ENCODE results near the gene MYCT1. TPM values are rescaled to one million over a fixed set of nuclear protein-coding genes. Genes with fewer than 3 reads are reported as not detected.

MYCT1 gene
- total and polyA plus RNA-seq, 2 experiments from 2014 or later: 0.11 TPM; not detected in 1

GRCh38 chr6:152695372-152696045 is 2.2 kb upstream of the MYCT1 start:
- no peaks in the 10 kb centered on the region for H3F3A ChIP-seq (ENCODE audit: insufficient read depth)
- peak overlapping the region; percentile 23 for H3K4me2 ChIP-seq (ENCODE audit: unreplicated experiment)
- WGBS, 2 experiments (ENCODE audit: low coverage in 1 of 2, low lambda C conversion rate in 2 of 2, missing lambda C conversion rate in 2 of 2): 80 to 90% methylated on average over 3 of the region's 3 CpGs
- H4K20me1 ChIP-seq (ENCODE audit: insufficient read depth): no peaks in the 10 kb centered on the region
- H3K9ac ChIP-seq: no peak overlapping the region
- no peak overlapping the region for H2AFZ ChIP-seq
- TF ChIP-seq EZH2phosphoT487 (IDR thresholded peaks at IDR 0.05; ENCODE audit: insufficient read depth, low read depth) (no peak), EZH2 (IDR thresholded peaks at IDR 0.05; ENCODE audit: insufficient read depth, poor library complexity, severe bottlenecking) (no peak)
- no peak for DNase-seq
- H3K9me3 ChIP-seq (ENCODE audit: low read depth): no peaks in the 10 kb centered on the region
- H3K36me3 ChIP-seq (ENCODE audit: low read depth): no peaks in the 10 kb centered on the region
- peaks cover 21% of the 10 kb centered on the region for H3K4me1 ChIP-seq (ENCODE audit: insufficient read depth)
- H3K27me3 ChIP-seq (replicated peaks; ENCODE audit: insufficient read depth): no peaks in the 10 kb centered on the region
- H3K4me3 ChIP-seq: no peak overlapping the region
- H3K9me2 ChIP-seq (ENCODE audit: insufficient read depth): no peaks in the 10 kb centered on the region
- in situ Hi-C loops (cut with MboI): no loop called here
- no peaks in the 10 kb centered on the region for H3K79me2 ChIP-seq (ENCODE audit: insufficient read depth)
- no peak overlapping the region for H3K27ac ChIP-seq

- Histone ChIP-seq H3K79me2 (ENCODE audit: insufficient read depth) (no peaks in the 10 kb centered on the region), H3K36me3 (ENCODE audit: low read depth) (no peaks in the 10 kb centered on the region), H3K9me2 (ENCODE audit: insufficient read depth) (no peaks in the 10 kb centered on the region), H3K4me1 (ENCODE audit: insufficient read depth) (peaks cover 21% of the 10 kb centered on the region), H3K9ac (no peak overlapping the region), H3K4me2 (ENCODE audit: unreplicated experiment) (peak overlapping the region; percentile 23), H3K9me3 (ENCODE audit: low read depth) (no peaks in the 10 kb centered on the region), H3F3A (ENCODE audit: insufficient read depth) (no peaks in the 10 kb centered on the region), H4K20me1 (ENCODE audit: insufficient read depth) (no peaks in the 10 kb centered on the region), H3K27ac (peak overlapping the region; percentile 72), H3K4me3 (no peak overlapping the region), H3K27me3 (replicated peaks; ENCODE audit: insufficient read depth) (no peaks in the 10 kb centered on the region), H2AFZ (no peak overlapping the region)
- WGBS, 2 experiments (ENCODE audit: low coverage in 1 of 2, low lambda C conversion rate in 2 of 2, missing lambda C conversion rate in 2 of 2): 35 to 41% methylated on average over 2 of the region's 2 CpGs
- in situ Hi-C loops (cut with MboI): no loop called here
- DNase-seq: peak; percentile 87
- TF ChIP-seq EZH2phosphoT487 (IDR thresholded peaks at IDR 0.05; ENCODE audit: insufficient read depth, low read depth) (no peak), EZH2 (IDR thresholded peaks at IDR 0.05; ENCODE audit: insufficient read depth, poor library complexity, severe bottlenecking) (no peak)
Measured at GRCh38 chr6:152696522-152696921, 1.2 kb upstream of the MYCT1 start.

GRCh38 chr6:152698692-152699091 is 995 bp downstream of the MYCT1 start:
- Histone ChIP-seq H2AFZ (no peak overlapping the region), H3K27me3 (replicated peaks; ENCODE audit: insufficient read depth) (no peaks in the 10 kb centered on the region), H3K4me3 (no peak overlapping the region), H3F3A (ENCODE audit: insufficient read depth) (no peaks in the 10 kb centered on the region), H3K9me2 (ENCODE audit: insufficient read depth) (no peaks in the 10 kb centered on the region), H3K9me3 (ENCODE audit: low read depth) (no peaks in the 10 kb centered on the region), H3K4me1 (ENCODE audit: insufficient read depth) (peaks cover 21% of the 10 kb centered on the region), H3K36me3 (ENCODE audit: low read depth) (no peaks in the 10 kb centered on the region), H4K20me1 (ENCODE audit: insufficient read depth) (no peaks in the 10 kb centered on the region), H3K9ac (no peak overlapping the region), H3K79me2 (ENCODE audit: insufficient read depth) (no peaks in the 10 kb centered on the region), H3K4me2 (ENCODE audit: unreplicated experiment) (no peak overlapping the region), H3K27ac (no peak overlapping the region)
- DNase-seq: no peak
- WGBS, 2 experiments (ENCODE audit: low coverage in 1 of 2, low lambda C conversion rate in 2 of 2, missing lambda C conversion rate in 2 of 2): 79 to 81% methylated on average over 1 of the region's 1 CpG
- no peak for TF ChIP-seq EZH2phosphoT487 (IDR thresholded peaks at IDR 0.05; ENCODE audit: insufficient read depth, low read depth)
- TF ChIP-seq EZH2 (IDR thresholded peaks at IDR 0.05; ENCODE audit: insufficient read depth, poor library complexity, severe bottlenecking): no peak
- in situ Hi-C loops (cut with MboI): no loop called here

GRCh38 chr6:152700427-152700826 is 2.7 kb downstream of the MYCT1 start:
- 0 out of 2 replicates have a peak overlapping the region, but pooled peaks have one; percentile 7 for H2AFZ ChIP-seq
- H3K27me3 ChIP-seq (replicated peaks; ENCODE audit: insufficient read depth): no peaks in the 10 kb centered on the region
- in situ Hi-C loops (cut with MboI): no loop called here
- no peaks in the 10 kb centered on the region for H4K20me1 ChIP-seq (ENCODE audit: insufficient read depth)
- no peaks in the 10 kb centered on the region for H3K9me2 ChIP-seq (ENCODE audit: insufficient read depth)
- no peaks in the 10 kb centered on the region for H3F3A ChIP-seq (ENCODE audit: insufficient read depth)
- TF ChIP-seq EZH2phosphoT487 (IDR thresholded peaks at IDR 0.05; ENCODE audit: insufficient read depth, low read depth) (no peak), EZH2 (IDR thresholded peaks at IDR 0.05; ENCODE audit: insufficient read depth, poor library complexity, severe bottlenecking) (no peak)
- no peak for DNase-seq
- peaks cover 21% of the 10 kb centered on the region for H3K4me1 ChIP-seq (ENCODE audit: insufficient read depth)
- no peaks in the 10 kb centered on the region for H3K79me2 ChIP-seq (ENCODE audit: insufficient read depth)
- no peak overlapping the region for H3K9ac ChIP-seq
- no peaks in the 10 kb centered on the region for H3K9me3 ChIP-seq (ENCODE audit: low read depth)
- no peak overlapping the region for H3K4me3 ChIP-seq
- H3K4me2 ChIP-seq (ENCODE audit: unreplicated experiment): no peak overlapping the region
- H3K36me3 ChIP-seq (ENCODE audit: low read depth): no peaks in the 10 kb centered on the region
- 78% methylated on average over 5 of the region's 5 CpGs for WGBS, 2 experiments (ENCODE audit: low coverage in 1 of 2, low lambda C conversion rate in 2 of 2, missing lambda C conversion rate in 2 of 2)
- no peak overlapping the region for H3K27ac ChIP-seq

Measured in GM23248 (cell line).